SK-N-SH (cell line): Measurements from ENCODE around the gene KIAA1549. TPM values are rescaled to one million over a fixed set of nuclear protein-coding genes. Genes with fewer than 3 reads are reported as not detected.

Experiments
- CTCF ChIA-PET: fragments of 300-600, 350-600 bp; formaldehyde crosslinking; extraction: SDS; loops from one replicate; lab custom pipeline; 2021; lab: Yijun Ruan, JAX
- POLR2A ChIA-PET: fragments of 350-600 bp; sonication (Branson Sonifier 250); formaldehyde crosslinking; extraction: SDS; loops from one replicate; lab custom pipeline; 2020; ENCODE audit warnings: antibody characterized with exemption, inconsistent platforms; lab: Yijun Ruan, JAX
- DNase-seq: peaks from one replicate; pipeline ENCODE4 v3.0.0; 2012
- H2AFZ ChIP-seq: fragments of 200-600 bp; sonication (generic); 2 replicates; pipeline ENCODE4 v1.8.1; 2016; ENCODE audit warnings: antibody characterized with exemption, mild to moderate bottlenecking, low read depth
- H3F3A ChIP-seq: fragments of 200-600 bp; sonication (generic); replicated peaks from 2 replicates; pipeline ENCODE3; 2016; ENCODE audit warnings: antibody characterized with exemption, mild to moderate bottlenecking; ENCODE audit not compliant: insufficient read depth
- H3K27ac ChIP-seq, 2 experiments: fragments of 200-500 bp in 1 of 2; fragments of 200-600 bp in 1 of 2; sonication (Bioruptor generic) in 1 of 2; sonication (generic), shearing (Covaris generic) in 1 of 2; 2 replicates each; pipeline versions ENCODE4 v1.5.1 to v1.6.1; 2014 to 2016; ENCODE audit warnings: low read depth in 2 of 2, inconsistent platforms in 1 of 2, low read length in 1 of 2, mild to moderate bottlenecking in 1 of 2, mixed read lengths in 1 of 2
- H3K27me3 ChIP-seq: fragments of 200-600 bp; sonication (generic), shearing (Covaris generic); 2 replicates; pipeline ENCODE4 v1.6.1; 2016; ENCODE audit warnings: mixed run types; ENCODE audit not compliant: insufficient read depth
- H3K36me3 ChIP-seq, 2 experiments: fragments of 200-500 bp in 1 of 2; fragments of 200-600 bp in 1 of 2; sonication (Bioruptor generic) in 1 of 2; sonication (generic) in 1 of 2; replicated peaks in 1 of 2; 2 replicates each; pipeline versions ENCODE3 to v1.5.1; 2014 to 2016; ENCODE audit warnings: low read length in 1 of 2, mild to moderate bottlenecking in 1 of 2; ENCODE audit not compliant: insufficient read depth in 2 of 2, control insufficient read depth in 1 of 2
- H3K4me1 ChIP-seq, 2 experiments: fragments of 200-500 bp in 1 of 2; fragments of 200-600 bp in 1 of 2; sonication (Bioruptor generic) in 1 of 2; sonication (generic), shearing (Covaris generic) in 1 of 2; 2 replicates each; pipeline versions ENCODE4 v1.5.1 to v1.6.1; 2014 to 2016; ENCODE audit warnings: low read depth in 1 of 2, low read length in 1 of 2, mixed run types in 1 of 2; ENCODE audit not compliant: insufficient read depth in 2 of 2, control insufficient read depth in 1 of 2
- H3K4me2 ChIP-seq: fragments of 200-600 bp; sonication (generic), shearing (Covaris generic); 2 replicates; pipeline ENCODE4 v1.6.1; 2017; ENCODE audit warnings: mixed run types
- H3K4me3 ChIP-seq, 2 experiments: fragments of 200-500 bp in 1 of 2; fragments of 200-600 bp in 1 of 2; sonication (Bioruptor generic) in 1 of 2; sonication (generic), shearing (Covaris generic) in 1 of 2; 2 replicates each; pipeline versions ENCODE4 v1.5.1 to v1.8.1; 2014 to 2016; ENCODE audit warnings: low read depth in 2 of 2, inconsistent platforms in 1 of 2, low read length in 1 of 2, mild to moderate bottlenecking in 1 of 2, mixed read lengths in 1 of 2, moderate library complexity in 1 of 2
- H3K79me2 ChIP-seq: fragments of 200-600 bp; sonication (generic); 2 replicates; pipeline ENCODE4 v1.8.1; 2017; ENCODE audit warnings: mild to moderate bottlenecking; ENCODE audit not compliant: insufficient read depth
- H3K9ac ChIP-seq: fragments of 200-600 bp; sonication (generic); 2 replicates; pipeline ENCODE4 v1.6.1; 2017; ENCODE audit warnings: mixed run types
- H3K9me2 ChIP-seq: fragments of 200-600 bp; sonication (generic); 2 replicates; pipeline ENCODE4 v1.6.1; 2017; ENCODE audit warnings: mixed run types
- H3K9me3 ChIP-seq: fragments of 200-600 bp; sonication (generic); 2 replicates; pipeline ENCODE4 v1.6.1; 2017; ENCODE audit warnings: mixed run types, mild to moderate bottlenecking, moderate library complexity
- H4K20me1 ChIP-seq: fragments of 200-600 bp; sonication (generic); 2 replicates; pipeline ENCODE4 v1.6.1; 2017; ENCODE audit warnings: mild to moderate bottlenecking, mixed run types; ENCODE audit not compliant: insufficient read depth
- FOSL2 ChIP-seq: IDR thresholded peaks from 2 replicates; pipeline ENCODE4 v1.4.0; 2012; ENCODE audit warnings: low read depth, mild to moderate bottlenecking, moderate library complexity, borderline replicate concordance
- FOXJ3 ChIP-seq: sonication (generic); formaldehyde crosslinking; IDR thresholded peaks from 2 replicates; pipeline ENCODE4 v1.5.1; 2020; ENCODE audit warnings: mild to moderate bottlenecking, missing genetic modification reagents
- IRF3 ChIP-seq: fragments of 150-350 bp; IDR thresholded peaks from 2 replicates; pipeline ENCODE4 v1.6.1; 2016; ENCODE audit warnings: mild to moderate bottlenecking, low read depth, low read length
- MXI1 ChIP-seq: IDR thresholded peaks from 2 replicates; pipeline ENCODE4 v1.6.1; 2012; ENCODE audit warnings: mild to moderate bottlenecking, low read depth, low read length, improper control_type of control experiment
- RFX5 ChIP-seq: IDR thresholded peaks from 2 replicates; pipeline ENCODE4 v1.6.1; 2012; ENCODE audit warnings: mild to moderate bottlenecking, improper control_type of control experiment, low read length
- SMC3 ChIP-seq: IDR thresholded peaks from 2 replicates; pipeline ENCODE4 v1.6.1; 2012; ENCODE audit warnings: low read depth, low read length, improper control_type of control experiment
- TCF12 ChIP-seq: IDR thresholded peaks from 2 replicates; pipeline ENCODE4 v1.4.0; 2012
- YY1 ChIP-seq: IDR thresholded peaks from 2 replicates; pipeline ENCODE4 v1.4.0; 2012; ENCODE audit warnings: low read depth, mild to moderate bottlenecking
- ZBTB33 ChIP-seq: IDR thresholded peaks from 2 replicates; pipeline ENCODE4 v1.4.0; 2012; ENCODE audit warnings: low read depth, borderline replicate concordance
- WGBS: methylation state at CpG from one replicate; pipeline ENCODE4 v1.1.6; 2017; ENCODE audit warnings: low lambda C conversion rate; 5-methylcytosine and 5-hydroxymethylcytosine counted together
- polyA plus RNA-seq, 3 experiments: library from polyadenylated mRNA; depleted of rRNA; stranded (reverse); fragments of >200 nt; gene quantifications; 2 replicates each; pipeline ENCODE4 v1.2.3, GENCODE V29; 2012

Gene KIAA1549
- polyA plus RNA-seq, 1 of the 3 experiments (the other 2 are of a cell fraction): 3.6 TPM

GRCh38 chr7:138932870-138933269 lies 48.3 kb downstream of the KIAA1549 start:
- peaks cover 4% of the 10 kb centered on the region; the same call in 1 of the 2 replicates for H3K79me2 ChIP-seq
- TF ChIP-seq FOXJ3 (no peak), RFX5 (no peak), YY1 (no peak), IRF3 (no peak), TCF12 (no peak)
- TF ChIP-seq, all 33 proteins: peak for 0
- CTCF ChIA-PET: interaction anchor here (1.0 to 1.6 kb wide), 3 partner anchors 8 to 142 kb away, joined by 3 to 6 read pairs (median 4); no protein-coding TSS in a partner anchor

GRCh38 chr7:138932427-138932826 lies 48.8 kb downstream of the KIAA1549 start:
- Histone ChIP-seq H4K20me1 (no peaks in the 10 kb centered on the region), H3K9ac (no peak overlapping the region), H2AFZ (no peak overlapping the region), H3K27me3 (no peaks in the 10 kb centered on the region), H3K9me2 (no peaks in the 10 kb centered on the region), H3K9me3 (no peaks in the 10 kb centered on the region), H3K79me2 (peaks cover 4% of the 10 kb centered on the region; the same call in 1 of the 2 replicates), H3K36me3 (no peaks in the 10 kb centered on the region), H3K4me1 (peaks cover 21 to 40% of the 10 kb centered on the region in 2 experiments), H3K27ac (no peak overlapping the region), H3K4me2 (no peak overlapping the region), H3K4me3 (no peak overlapping the region), H3F3A (peaks cover 25% of the 10 kb centered on the region)
- WGBS: over 99% methylated on average over 5 of the region's 5 CpGs
- CTCF ChIA-PET: interaction anchor here (1.0 to 1.6 kb wide), 3 partner anchors 8 to 142 kb away, joined by 3 to 6 read pairs (median 4); no protein-coding TSS in a partner anchor
- DNase-seq: no peak
- TF ChIP-seq FOSL2: no peak
- no peak for TF ChIP-seq MXI1
- TF ChIP-seq SMC3: no peak
- no peak for TF ChIP-seq ZBTB33
- POLR2A ChIA-PET: no interaction called here

More at GRCh38 chr7:138932870-138933269, 48.3 kb downstream of the KIAA1549 start:
- WGBS: 97% methylated on average over 12 of the region's 12 CpGs
- Histone ChIP-seq H3F3A (peaks cover 25% of the 10 kb centered on the region), H3K4me2 (no peak overlapping the region), H3K9ac (no peak overlapping the region), H3K27ac (no peak overlapping the region), H3K4me3 (no peak overlapping the region), H3K27me3 (no peaks in the 10 kb centered on the region), H3K4me1 (peaks cover 21 to 44% of the 10 kb centered on the region in 2 experiments), H3K36me3 (no peaks in the 10 kb centered on the region), H2AFZ (no peak overlapping the region), H3K9me3 (no peaks in the 10 kb centered on the region), H3K9me2 (no peaks in the 10 kb centered on the region), H4K20me1 (no peaks in the 10 kb centered on the region)
- no peak for DNase-seq
- POLR2A ChIA-PET: no interaction called here
